ENCODE data around the gene CTAGE6.
"Not testable (repeated sequence)": the region's sequence is repeated elsewhere in the genome, so short reads cannot be mapped to it uniquely, and the experiment has no call there.

GRCh38 chr7:143765678-143766077 is 8.2 kb upstream of the CTAGE6 start:
- not testable (repeated sequence) for TF ChIP-seq EZH2 (IDR thresholded peaks at IDR 0.05; ENCODE audit: low read length, missing control alignments); CTCF (conservative IDR thresholded peaks at IDR 0.05 in 1 of 2, IDR thresholded peaks at IDR 0.05 in 1 of 2; ENCODE audit: low read depth in 1 of 2, low read length in 2 of 2)

All from fibroblast of lung (primary cell).